Lower leg skin (tissue), 3 donors: ENCODE measurements around the gene HOXD11.

ENCODE experiments used
- POLR2A ChIP-seq, 2 donors: fragments of 450-650 bp; IDR thresholded peaks; one replicate each; pipeline ENCODE4 v1.6.1; 2016 to 2017; ENCODE audit warnings: antibody characterized with exemption in 2 of 2, mild to moderate bottlenecking in 1 of 2, moderate library complexity in 1 of 2
- TF ChIP-seq, protein P1 (sequence below), 3 donors: fragments of 450-650 bp; IDR thresholded peaks; one replicate each; pipeline ENCODE4 v1.5.1; 2016; ENCODE audit warnings: antibody characterized with exemption in 3 of 3, mild to moderate bottlenecking in 3 of 3, moderate library complexity in 2 of 3

DNA sequence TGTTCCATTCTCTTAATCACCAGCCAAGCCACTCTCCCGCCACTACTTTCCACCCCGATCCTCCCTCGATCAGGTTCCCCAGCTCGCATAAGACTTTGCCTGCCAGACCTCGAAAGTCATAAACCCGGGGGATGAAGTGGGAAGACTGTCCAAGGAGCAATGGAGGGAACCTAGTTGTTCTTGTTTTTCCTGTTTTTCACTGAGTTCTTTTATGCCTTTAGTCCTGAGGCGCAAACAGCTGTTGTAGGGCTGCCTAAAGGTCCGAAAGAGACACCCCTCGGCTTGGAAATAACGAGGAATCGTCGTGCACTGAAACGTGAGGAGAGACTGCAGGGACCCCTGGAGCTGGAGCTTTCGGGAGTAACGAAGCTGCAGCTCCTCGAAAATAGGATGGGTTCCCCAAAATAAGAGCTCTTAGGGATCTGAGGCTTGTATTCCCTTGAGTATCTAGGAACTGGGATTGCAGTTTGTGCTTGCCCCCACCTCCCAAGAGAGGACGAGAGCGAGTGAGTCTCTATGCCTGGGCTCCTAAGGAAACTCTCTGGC, 9.2 kb upstream of the HOXD11 start:
- TF ChIP-seq, protein P1, sequence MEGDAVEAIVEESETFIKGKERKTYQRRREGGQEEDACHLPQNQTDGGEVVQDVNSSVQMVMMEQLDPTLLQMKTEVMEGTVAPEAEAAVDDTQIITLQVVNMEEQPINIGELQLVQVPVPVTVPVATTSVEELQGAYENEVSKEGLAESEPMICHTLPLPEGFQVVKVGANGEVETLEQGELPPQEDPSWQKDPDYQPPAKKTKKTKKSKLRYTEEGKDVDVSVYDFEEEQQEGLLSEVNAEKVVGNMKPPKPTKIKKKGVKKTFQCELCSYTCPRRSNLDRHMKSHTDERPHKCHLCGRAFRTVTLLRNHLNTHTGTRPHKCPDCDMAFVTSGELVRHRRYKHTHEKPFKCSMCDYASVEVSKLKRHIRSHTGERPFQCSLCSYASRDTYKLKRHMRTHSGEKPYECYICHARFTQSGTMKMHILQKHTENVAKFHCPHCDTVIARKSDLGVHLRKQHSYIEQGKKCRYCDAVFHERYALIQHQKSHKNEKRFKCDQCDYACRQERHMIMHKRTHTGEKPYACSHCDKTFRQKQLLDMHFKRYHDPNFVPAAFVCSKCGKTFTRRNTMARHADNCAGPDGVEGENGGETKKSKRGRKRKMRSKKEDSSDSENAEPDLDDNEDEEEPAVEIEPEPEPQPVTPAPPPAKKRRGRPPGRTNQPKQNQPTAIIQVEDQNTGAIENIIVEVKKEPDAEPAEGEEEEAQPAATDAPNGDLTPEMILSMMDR (IDR thresholded peaks at IDR 0.05): no peak
- no peak for TF ChIP-seq POLR2A (IDR thresholded peaks at IDR 0.05)
